NCI-H1694 treated with DMSO at 0.1 percent for 48 hours (cell line): ENCODE data around the gene CFAP46.

Experiments
- DNase-seq: peaks from one replicate; lab custom pipeline; 2025; lab: John Stamatoyannopoulos, UW

Gene CFAP46

DNA sequence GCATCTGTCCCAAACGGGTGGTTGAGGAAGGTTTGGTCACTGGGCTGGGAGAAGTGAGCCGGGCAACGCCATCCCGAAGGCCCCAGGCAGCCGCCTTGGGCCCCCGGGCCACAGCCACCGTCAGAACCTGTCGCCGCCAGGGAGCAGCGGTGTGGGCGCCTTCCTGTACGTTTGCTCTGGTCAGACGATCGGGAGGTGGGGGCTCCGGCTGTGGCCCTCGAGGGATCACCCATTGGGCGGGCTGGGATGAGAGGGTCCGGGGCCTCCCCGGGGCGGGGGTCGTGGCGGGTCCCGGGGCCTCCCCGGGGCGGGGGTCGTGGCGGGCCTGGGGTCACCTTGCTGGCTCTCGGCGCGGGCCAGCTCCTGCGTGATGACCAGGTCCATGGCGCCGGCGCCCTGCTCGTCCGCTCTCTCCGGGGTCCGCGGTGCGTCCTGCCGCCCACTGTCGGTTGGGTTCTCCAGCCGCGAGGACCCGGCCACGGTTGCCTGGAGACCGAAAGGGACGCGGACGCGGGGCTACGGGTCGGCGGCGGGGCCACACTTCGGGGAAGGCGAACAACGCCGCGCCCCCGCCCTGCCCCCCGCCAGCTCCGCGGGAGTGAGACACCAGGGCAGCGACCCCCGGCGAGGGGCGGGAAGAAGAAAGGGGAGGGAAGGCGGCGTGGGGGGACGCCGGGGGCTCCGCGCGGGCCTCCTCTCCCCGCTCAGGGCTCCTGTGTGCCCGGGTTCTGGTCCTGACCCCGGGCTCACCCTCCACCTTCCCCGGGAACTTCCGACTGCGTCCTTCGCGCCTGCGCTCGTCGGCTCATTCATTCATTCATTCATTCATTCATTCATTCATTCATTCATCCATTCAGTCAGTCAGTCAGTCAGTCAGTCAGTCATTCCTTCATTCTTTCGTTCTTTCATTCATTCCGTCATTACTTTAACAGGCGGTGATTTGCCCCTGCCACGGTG lies at the start of gene CFAP46:
CFAP46 (minus strand) TSS at position 470 of the 957 bp plus-strand sequence; CDS start at position 384, 86 bp downstream.
- DNase-seq, result no peak

- DNase-seq, result no peak
These were observed 49.5 kb upstream of the CFAP46 start for GRCh38 chr10:132991706-132992432.

GRCh38 chr10:132990684-132991545 lies 48.5 kb upstream of the CFAP46 start:
- DNase-seq, result no peak

GRCh38 chr10:132989476-132990415 lies 47.4 kb upstream of the CFAP46 start:
- no peak for DNase-seq

DNA sequence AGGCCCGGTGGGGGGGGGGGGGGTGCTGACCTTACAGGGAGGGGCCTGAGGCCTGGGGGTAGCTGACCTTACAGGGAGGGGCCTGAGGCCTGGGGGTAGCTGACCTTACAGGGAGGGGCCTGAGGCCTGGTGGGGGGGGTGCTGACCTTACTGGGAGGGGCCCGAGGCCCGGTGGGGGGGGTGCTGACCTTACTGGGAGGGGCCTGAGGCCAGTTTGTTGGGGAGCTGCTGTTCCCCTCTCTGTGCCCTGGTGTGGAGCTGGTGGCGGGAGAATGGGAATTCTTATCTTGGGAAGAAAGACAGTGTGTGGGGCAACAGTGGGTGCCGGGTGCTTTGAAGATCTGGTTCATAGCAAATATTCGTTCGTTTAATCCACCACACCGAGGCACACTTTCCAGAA lies 46.6 kb upstream of the CFAP46 start:
- DNase-seq, result no peak

GRCh38 chr10:132987671-132988571 lies 45.6 kb upstream of the CFAP46 start:
- DNase-seq, result peak; percentile 28

- DNase-seq, result no peak
These were observed 44.6 kb upstream of the CFAP46 start for GRCh38 chr10:132986978-132987377.

GRCh38 chr10:132986576-132986975 lies 44.2 kb upstream of the CFAP46 start:
- no peak for DNase-seq

DNA sequence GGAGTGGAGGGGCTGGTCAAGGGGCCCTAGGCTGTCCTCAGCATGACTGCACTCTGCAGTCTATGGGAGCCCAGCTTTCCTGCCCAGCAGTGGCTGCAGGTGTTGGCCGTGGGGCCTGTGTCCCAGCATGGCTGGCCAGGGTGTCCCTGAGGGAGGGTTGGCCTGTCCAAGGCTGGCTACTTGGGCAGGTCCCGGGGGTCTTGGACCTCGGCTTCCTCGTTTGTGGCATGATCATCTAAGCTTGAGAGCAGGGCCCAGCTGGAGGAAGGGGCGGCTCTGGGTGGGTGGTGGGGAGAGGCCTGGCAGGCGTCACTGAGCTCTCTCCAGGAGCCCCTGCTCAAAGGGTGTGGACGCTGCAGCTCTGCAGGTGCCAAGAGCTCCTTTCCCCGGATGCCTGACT lies 43.7 kb upstream of the CFAP46 start:
- DNase-seq, result no peak

- no peak for DNase-seq
These were observed 43.2 kb upstream of the CFAP46 start for GRCh38 chr10:132985546-132985900.

DNA sequence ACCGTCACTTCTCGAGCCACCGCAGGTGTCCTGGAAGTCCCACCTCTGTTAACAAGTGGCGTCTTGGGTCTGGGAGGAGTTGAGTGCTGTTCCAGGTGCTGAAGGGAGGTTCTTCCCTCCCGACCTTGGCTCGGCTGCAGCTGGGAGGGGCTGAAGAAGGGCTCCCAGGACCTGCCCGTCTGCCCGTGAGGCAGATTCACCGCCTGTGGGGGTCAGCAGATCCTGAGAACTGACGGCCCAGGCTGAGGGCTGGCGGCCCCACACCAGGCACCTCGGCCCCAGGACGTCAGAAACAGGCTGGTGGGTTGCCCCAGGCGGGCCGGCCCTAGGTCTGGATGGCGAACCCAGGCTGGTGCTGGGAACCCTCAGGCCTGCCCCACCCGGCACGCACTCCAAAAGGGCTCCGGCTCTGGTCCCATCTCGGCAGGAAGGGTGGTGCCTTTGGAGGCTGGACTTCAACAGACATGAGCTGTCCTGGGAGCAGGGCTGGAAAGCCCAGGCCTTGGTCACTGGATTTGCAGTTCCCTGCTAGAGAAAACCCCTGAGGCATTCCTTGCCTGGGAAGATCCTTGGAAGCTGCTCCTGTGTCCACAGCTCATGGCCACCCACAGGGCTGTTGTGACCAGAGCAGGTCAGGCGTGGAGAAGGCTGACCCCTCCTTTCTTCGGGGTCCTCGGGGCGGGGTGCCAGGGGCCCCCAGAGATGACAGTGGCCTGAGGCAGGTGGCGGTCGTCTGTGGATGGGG lies 42.6 kb upstream of the CFAP46 start:
- DNase-seq, result no peak

DNA sequence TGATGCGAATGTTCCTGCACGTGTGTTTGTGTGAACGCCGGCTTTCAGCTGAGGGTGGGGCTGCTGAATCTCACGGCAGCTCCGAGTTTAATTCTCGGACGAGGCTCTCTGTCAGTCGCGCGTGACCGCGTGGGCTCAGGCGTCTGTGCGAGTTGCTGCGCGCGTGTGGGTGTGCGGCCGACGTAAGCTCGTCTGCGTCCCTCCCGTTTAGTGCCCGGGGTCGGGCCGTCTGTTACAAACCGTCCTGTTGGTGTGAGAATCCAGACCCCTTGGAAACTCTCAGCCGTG lies 41.6 kb upstream of the CFAP46 start:
- no peak for DNase-seq

- DNase-seq, result no peak
These were observed 41.1 kb upstream of the CFAP46 start for GRCh38 chr10:132983252-132984007.

GRCh38 chr10:132982301-132982989 lies 40.1 kb upstream of the CFAP46 start:
- DNase-seq, result no peak

DNA sequence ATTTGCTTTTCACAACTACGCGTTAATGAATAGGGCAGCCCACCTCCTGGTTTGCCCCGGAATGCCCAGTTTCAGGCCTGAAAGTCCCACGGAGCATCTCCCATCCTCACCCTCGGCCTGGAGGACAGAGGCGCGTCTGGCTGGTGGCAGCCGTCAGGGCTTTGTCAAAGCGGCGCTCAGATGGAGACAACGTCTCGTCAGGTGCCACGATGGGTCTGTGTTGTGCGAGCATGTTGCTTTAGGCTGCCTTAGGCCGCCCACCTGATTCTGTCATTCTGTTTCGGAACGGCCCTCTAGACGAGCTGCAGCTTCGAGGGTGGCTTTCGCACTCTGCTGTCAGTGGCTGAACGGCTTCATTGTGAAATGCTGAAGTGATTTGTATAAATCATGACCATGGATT lies 39.4 kb upstream of the CFAP46 start:
- no peak for DNase-seq

DNA sequence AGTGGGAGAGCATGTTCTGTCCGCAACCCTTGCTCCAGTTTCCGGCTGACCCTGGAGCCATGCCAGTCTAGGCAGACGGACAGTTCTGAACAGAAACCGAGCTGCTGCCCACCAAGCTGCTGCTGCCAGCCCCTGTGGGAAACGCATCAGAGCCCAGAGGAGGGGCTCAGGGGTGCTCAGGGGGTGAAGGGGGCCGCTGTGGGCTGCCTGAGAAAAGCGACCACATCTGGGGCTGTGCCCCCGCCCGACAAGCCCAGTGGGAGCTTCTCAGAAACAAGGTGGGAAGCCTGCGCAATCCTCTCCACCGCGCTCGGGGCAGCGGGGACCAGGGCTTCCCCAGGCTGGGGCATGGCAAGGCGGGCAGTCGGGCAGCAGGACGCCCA lies 38.8 kb upstream of the CFAP46 start:
- no peak for DNase-seq

GRCh38 chr10:132980426-132981172 lies 38.2 kb upstream of the CFAP46 start:
- DNase-seq, result no peak
